Common myeloid progenitor, CD34-positive (primary cell): ENCODE results near the gene C22orf15.

ENCODE experiments used
- CTCF ChIA-PET: fragments of 350-600 bp; sonication (Branson Sonifier 250); formaldehyde crosslinking; loops from one replicate; lab custom pipeline; 2021; ENCODE audit warnings: antibody characterized with exemption; lab: Charles Lee
- POLR2A ChIA-PET: fragments of 350-600 bp; sonication (Branson Sonifier 250); formaldehyde crosslinking; loops from one replicate; lab custom pipeline; 2021; ENCODE audit warnings: antibody characterized with exemption; lab: Charles Lee
- DNase-seq, 3 donors: peaks; one replicate each; pipeline versions ENCODE4 v3.0.0 to v3.0.0-alpha.2; 2013
- H3K27ac ChIP-seq, 2 experiments: 1 replicate in 1 of 2; 2 replicates in 1 of 2; pipeline ENCODE4 v1.7.0; 2013; ENCODE audit warnings: inconsistent platforms in 2 of 2, low read length in 2 of 2, mild to moderate bottlenecking in 2 of 2, low read depth in 1 of 2, moderate library complexity in 1 of 2; ENCODE audit not compliant: severe bottlenecking in 2 of 2, insufficient read depth in 1 of 2, poor library complexity in 1 of 2
- H3K27me3 ChIP-seq, 5 experiments: replicated peaks in 2 of 5; 1 replicate in 3 of 5; 2 replicates in 2 of 5; pipeline versions ENCODE4 v1.6.1 to v1.7.0; 2013; ENCODE audit warnings: low read length in 4 of 5, mild to moderate bottlenecking in 2 of 5, moderate library complexity in 2 of 5, inconsistent platforms in 1 of 5; ENCODE audit not compliant: insufficient read depth in 5 of 5, control insufficient read depth in 4 of 5
- H3K36me3 ChIP-seq, 4 experiments: 1 replicate in 2 of 4; 2 replicates in 2 of 4; pipeline versions ENCODE4 v1.6.1 to v1.7.0; 2013; ENCODE audit warnings: low read length in 3 of 4, control low read depth in 1 of 4, mild to moderate bottlenecking in 1 of 4; ENCODE audit not compliant: control insufficient read depth in 4 of 4, insufficient read depth in 4 of 4
- H3K4me1 ChIP-seq, 4 experiments: 1 replicate in 3 of 4; 2 replicates in 1 of 4; pipeline versions ENCODE4 v1.6.1 to v1.7.1; 2013; ENCODE audit warnings: low read length in 3 of 4, mild to moderate bottlenecking in 3 of 4, control low read depth in 1 of 4, inconsistent platforms in 1 of 4, moderate library complexity in 1 of 4; ENCODE audit not compliant: control insufficient read depth in 4 of 4, insufficient read depth in 4 of 4; ENCODE audit errors: control extremely low read depth in 1 of 4
- H3K4me3 ChIP-seq, 7 experiments: 1 replicate in 4 of 7; 2 replicates in 3 of 7; pipeline versions ENCODE4 v1.5.1 to v1.7.0; 2013; ENCODE audit warnings: mild to moderate bottlenecking in 7 of 7, low read length in 6 of 7, moderate library complexity in 6 of 7, inconsistent platforms in 2 of 7, low read depth in 2 of 7, control low read depth in 1 of 7; ENCODE audit not compliant: insufficient read depth in 4 of 7, control insufficient read depth in 1 of 7; ENCODE audit errors: extremely low read depth in 1 of 7
- H3K9me3 ChIP-seq, 5 experiments: 1 replicate in 4 of 5; 2 replicates in 1 of 5; pipeline versions ENCODE4 v1.6.1 to v1.7.1; 2013; ENCODE audit warnings: low read length in 4 of 5, mild to moderate bottlenecking in 2 of 5, inconsistent platforms in 1 of 5, low read depth in 1 of 5, moderate library complexity in 1 of 5; ENCODE audit not compliant: control insufficient read depth in 4 of 5, insufficient read depth in 2 of 5; ENCODE audit errors: control extremely low read depth in 1 of 5
- WGBS: methylation state at CpG from one replicate; pipeline ENCODE4 v1.1.5; 2013; ENCODE audit not compliant: insufficient coverage; 5-methylcytosine and 5-hydroxymethylcytosine counted together

The C22orf15 gene

GRCh38 chr22:23801238-23801821 lies 38.5 kb downstream of the C22orf15 start:
- no peaks in the 10 kb centered on the region for H3K4me1 ChIP-seq
- 100% methylated on average over 7 of the region's 11 CpGs for WGBS
- H3K9me3 ChIP-seq, result no peaks in the 10 kb centered on the region
- no peaks in the 10 kb centered on the region for H3K27me3 ChIP-seq
- DNase-seq, result no peak
- ChIA-PET CTCF (interaction anchor here (1.2 to 1.5 kb wide), 3 partner anchors 11 to 25 kb away, joined by 3 to 5 read pairs (median 3); no protein-coding TSS in a partner anchor), POLR2A (no interaction called here)
- no peak overlapping the region for H3K27ac ChIP-seq
- H3K4me3 ChIP-seq, result no peak overlapping the region
- H3K36me3 ChIP-seq, result peaks cover 28 to 81% (median 60%) of the 10 kb centered on the region in 4 experiments

DNA sequence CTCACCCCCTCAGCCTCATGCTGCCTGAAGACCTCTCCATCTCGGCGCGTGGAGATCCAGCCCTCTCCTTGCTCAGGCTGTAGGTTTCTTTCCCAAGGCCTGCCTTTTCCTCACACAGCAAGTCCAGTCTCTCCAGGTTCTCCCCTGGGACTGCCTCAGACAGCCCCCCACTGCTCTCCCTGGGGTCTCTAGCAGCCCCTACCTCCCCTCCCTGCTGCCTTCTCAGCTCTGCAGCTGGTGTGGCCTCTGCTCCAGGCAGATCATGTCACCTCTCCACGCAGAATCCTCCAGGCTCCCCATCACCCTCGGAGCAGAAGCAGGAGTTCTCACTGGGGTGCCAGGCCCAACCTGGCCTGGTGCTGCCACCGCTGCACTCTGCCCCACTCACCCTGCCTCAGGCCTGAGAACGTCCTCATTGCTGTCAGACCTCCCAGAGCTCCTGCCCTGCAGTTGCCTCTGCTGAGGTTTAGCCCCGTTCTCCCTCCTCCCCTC lies 39.1 kb downstream of the C22orf15 start:
- Histone ChIP-seq H3K4me1 (no peaks in the 10 kb centered on the region), H3K4me3 (no peak overlapping the region), H3K27ac (no peak overlapping the region), H3K36me3 (peaks cover 25 to 82% (median 60%) of the 10 kb centered on the region in 4 experiments), H3K9me3 (no peaks in the 10 kb centered on the region), H3K27me3 (no peaks in the 10 kb centered on the region)
- CTCF ChIA-PET, result interaction anchor here (1.2 to 1.5 kb wide), 3 partner anchors 10 to 24 kb away, joined by 3 to 5 read pairs (median 3); no protein-coding TSS in a partner anchor
- no peak for DNase-seq
- WGBS, result 96% methylated on average over 8 of the region's 8 CpGs
- POLR2A ChIA-PET, result no interaction called here

GRCh38 chr22:23803001-23803819 lies 40.4 kb downstream of the C22orf15 start:
- WGBS, result 83% methylated on average over 16 of the region's 21 CpGs
- CTCF ChIA-PET, result no interaction called here

GRCh38 chr22:23804781-23805291 lies 42.0 kb downstream of the C22orf15 start:
- Histone ChIP-seq H3K9me3 (no peaks in the 10 kb centered on the region), H3K27me3 (no peaks in the 10 kb centered on the region), H3K36me3 (peaks cover 25 to 74% (median 55%) of the 10 kb centered on the region in 4 experiments), H3K4me3 (no peak overlapping the region), H3K4me1 (no peaks in the 10 kb centered on the region), H3K27ac (no peak overlapping the region)
- ChIA-PET POLR2A (no interaction called here), CTCF (interaction anchor here (1.1 to 1.3 kb wide), 2 partner anchors 21 to 41 kb away, joined by 3 to 4 read pairs; no protein-coding TSS in a partner anchor)
- WGBS, result 84% methylated on average over 8 of the region's 12 CpGs
- no peak for DNase-seq

More at GRCh38 chr22:23803001-23803819, 40.4 kb downstream of the C22orf15 start:
- no peak for DNase-seq
- POLR2A ChIA-PET, result no interaction called here
- Histone ChIP-seq H3K4me1 (no peaks in the 10 kb centered on the region), H3K36me3 (peaks cover 25 to 79% (median 58%) of the 10 kb centered on the region in 4 experiments), H3K27ac (no peak overlapping the region), H3K9me3 (no peaks in the 10 kb centered on the region), H3K4me3 (no peak overlapping the region), H3K27me3 (no peaks in the 10 kb centered on the region)

DNA sequence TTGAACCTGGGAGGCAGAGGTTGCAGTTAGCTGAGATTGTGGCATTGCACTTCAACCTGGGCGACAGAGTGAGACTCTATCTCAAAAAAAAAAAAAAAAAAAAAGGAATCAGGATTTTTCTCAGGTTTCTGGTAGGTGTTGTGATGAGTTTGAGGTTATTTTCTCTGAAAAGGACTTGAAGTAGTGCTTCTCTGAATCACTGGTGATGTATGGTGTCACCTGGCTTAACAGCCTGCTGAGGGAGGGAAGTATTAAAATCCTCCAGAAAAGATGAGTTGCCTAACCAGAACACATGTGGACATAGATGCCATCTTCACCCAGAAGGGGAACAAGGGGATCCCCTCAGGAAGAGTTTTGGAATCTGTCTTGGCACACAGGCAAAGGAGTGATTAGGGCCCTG lies 44.0 kb downstream of the C22orf15 start:
- ChIA-PET POLR2A (interaction anchor here (0.6 kb wide), 2 partner anchors 14 to 30 kb away, joined by 4 read pairs; no protein-coding TSS in a partner anchor), CTCF (interaction anchor here (1.0 kb wide), 1 partner anchor 26 kb away, joined by 5 read pairs; no protein-coding TSS in a partner anchor)
- no peak for DNase-seq
- H3K36me3 ChIP-seq, result peaks cover 16 to 68% (median 40%) of the 10 kb centered on the region in 4 experiments
- no peaks in the 10 kb centered on the region for H3K4me1 ChIP-seq
- H3K9me3 ChIP-seq, result no peaks in the 10 kb centered on the region
- H3K27me3 ChIP-seq, result no peaks in the 10 kb centered on the region
- H3K27ac ChIP-seq, result no peak overlapping the region
- WGBS, result no CpG with 5 or more reads among the region's 1 CpG
- H3K4me3 ChIP-seq, result no peak overlapping the region

GRCh38 chr22:23812378-23812777 lies 49.6 kb downstream of the C22orf15 start:
- H3K36me3 ChIP-seq, result peaks cover 4 to 49% (median 27%) of the 10 kb centered on the region in 4 experiments
- WGBS, result no CpG with 5 or more reads among the region's 4 CpGs
- no peak overlapping the region for H3K4me3 ChIP-seq
- H3K9me3 ChIP-seq, result no peaks in the 10 kb centered on the region
- no peak overlapping the region for H3K27ac ChIP-seq
- DNase-seq, result no peak
- POLR2A ChIA-PET, result interaction anchor here (0.6 kb wide), 1 partner anchor 27 kb away, joined by 3 read pairs; no protein-coding TSS in a partner anchor
- no peaks in the 10 kb centered on the region for H3K27me3 ChIP-seq
- CTCF ChIA-PET, result interaction anchor here (0.6 to 1.8 kb wide), 9 partner anchors 10 to 43 kb away, joined by 3 to 6 read pairs (median 4); partner anchors contain the start of gene SMARCB1
- H3K4me1 ChIP-seq, result no peaks in the 10 kb centered on the region
